ENCODE results near the gene GTPBP2. TPM values are rescaled to one million over a fixed set of nuclear protein-coding genes. Genes with fewer than 3 reads are reported as not detected.

Gene GTPBP2
- total and polyA plus RNA-seq, 2 donors = 35.4 to 60.0 TPM

DNA sequence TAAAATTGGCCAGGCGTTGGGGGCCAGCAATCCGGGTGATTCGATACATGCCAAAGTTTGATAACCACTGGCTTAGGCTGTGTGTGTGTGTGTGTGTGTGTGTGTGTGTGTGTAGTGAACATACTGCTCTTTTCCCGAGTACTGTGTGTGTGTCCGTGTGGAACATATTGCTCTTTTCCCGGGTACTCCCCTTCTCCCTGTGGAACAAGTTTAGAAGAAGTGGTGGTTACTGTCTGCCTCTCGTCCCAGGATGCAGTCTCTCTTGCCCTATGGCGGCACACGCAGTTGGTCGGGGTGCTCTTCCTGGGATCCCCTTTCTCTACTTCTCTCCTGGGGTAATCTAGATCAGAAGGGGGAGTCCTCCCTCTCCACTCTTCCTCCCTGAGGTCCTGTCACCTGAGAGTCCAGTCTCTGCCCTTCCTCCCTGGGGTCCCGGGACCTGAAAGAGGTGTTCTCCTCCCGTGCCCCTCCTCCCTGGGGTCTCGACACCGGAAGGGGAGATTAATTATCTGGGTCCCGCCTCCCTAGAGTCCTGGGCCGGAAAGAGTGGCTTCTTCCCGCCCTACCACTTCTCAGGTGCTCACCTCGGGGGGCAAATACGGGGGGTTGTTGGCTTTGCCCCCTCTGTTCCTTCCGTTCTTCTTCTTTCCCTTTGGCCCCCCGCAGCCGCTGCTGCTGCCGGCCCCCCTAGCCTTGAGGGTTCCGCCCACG lies 516 bp downstream of the GTPBP2 start:
- Histone ChIP-seq H3K36me3 (ENCODE audit: control insufficient read depth in 2 of 2, insufficient read depth in 2 of 2, low read length in 1 of 2) (peaks cover 28 to 29% of the 10 kb centered on the region in 2 donors), H3K27me3 (ENCODE audit: control insufficient read depth in 2 of 2, insufficient read depth in 1 of 2, low read length in 1 of 2) (no peaks in the 10 kb centered on the region), H3K4me1 (ENCODE audit: control insufficient read depth in 2 of 2, insufficient read depth in 2 of 2, low read length in 2 of 2) (peaks cover 11 to 29% of the 10 kb centered on the region in 2 donors), H3K4me3 (ENCODE audit: low read length in 2 of 2) (peak overlapping the region; percentile 77 to 95), H3K27ac (ENCODE audit: low read depth in 1 of 2, low read length in 1 of 2) (peak overlapping the region; percentile 67 to 83), H3K9me3 (ENCODE audit: control insufficient read depth in 2 of 2, insufficient read depth in 1 of 2, low read length in 1 of 2) (peaks cover 0 to 3% of the 10 kb centered on the region in 2 donors)
- peak in 8 of 9 donors; percentile 29 to 75 (median 48) for DNase-seq (ENCODE audit: low read depth in 6 of 9, low spot score in 9 of 9)
- WGBS = 9% methylated on average over 25 of the region's 25 CpGs

- no peak overlapping the region for H3K4me3 ChIP-seq (ENCODE audit: low read length in 2 of 2)
- peaks cover 0 to 3% of the 10 kb centered on the region in 2 donors for H3K9me3 ChIP-seq (ENCODE audit: control insufficient read depth in 2 of 2, insufficient read depth in 1 of 2, low read length in 1 of 2)
- H3K27me3 ChIP-seq (ENCODE audit: control insufficient read depth in 2 of 2, insufficient read depth in 1 of 2, low read length in 1 of 2) = no peaks in the 10 kb centered on the region
- peak overlapping the region in 1 of 2 donors; percentile 62 for H3K27ac ChIP-seq (ENCODE audit: low read depth in 1 of 2, low read length in 1 of 2)
- WGBS = 92% methylated on average over 5 of the region's 5 CpGs
- H3K4me1 ChIP-seq (ENCODE audit: control insufficient read depth in 2 of 2, insufficient read depth in 2 of 2, low read length in 2 of 2) = peaks cover 11 to 29% of the 10 kb centered on the region in 2 donors
- H3K36me3 ChIP-seq (ENCODE audit: control insufficient read depth in 2 of 2, insufficient read depth in 2 of 2, low read length in 1 of 2) = peaks cover 40 to 42% of the 10 kb centered on the region in 2 donors
- no peak for DNase-seq (ENCODE audit: low read depth in 6 of 9, low spot score in 9 of 9)
These were observed 1.8 kb downstream of the GTPBP2 start for GRCh38 chr6:43627008-43627825.

DNA sequence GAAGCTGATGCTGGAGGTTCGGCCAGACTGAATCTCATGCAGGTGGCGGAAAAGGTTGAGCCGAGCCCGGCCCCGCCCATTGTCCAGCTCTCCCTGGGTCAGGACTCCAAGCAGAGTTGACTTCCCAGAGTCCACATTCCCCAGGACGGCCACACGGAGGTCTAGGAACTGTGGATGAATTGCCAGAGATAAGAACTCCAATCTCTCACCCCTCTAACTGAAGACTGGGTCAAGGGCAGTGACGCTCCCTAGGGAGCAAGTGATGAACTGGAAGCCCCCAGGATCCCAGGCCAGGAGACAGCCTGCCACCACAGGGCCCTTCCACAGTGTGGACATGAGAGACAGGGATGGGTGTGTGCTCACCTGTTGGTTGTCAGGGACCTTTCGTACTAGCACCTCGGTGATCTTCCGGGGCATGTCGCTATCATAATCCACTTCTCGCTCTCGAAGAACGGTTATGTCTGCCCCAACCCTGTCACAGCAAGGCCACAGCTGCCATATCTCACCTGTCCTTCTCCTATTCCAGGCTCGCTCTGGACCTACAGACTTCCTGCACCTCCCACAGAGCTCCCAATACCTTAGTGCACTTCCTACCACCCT lies 3.6 kb downstream of the GTPBP2 start:
- Histone ChIP-seq H3K27ac (ENCODE audit: low read depth in 1 of 2, low read length in 1 of 2) (no peak overlapping the region), H3K4me3 (ENCODE audit: low read length in 2 of 2) (no peak overlapping the region), H3K9me3 (ENCODE audit: control insufficient read depth in 2 of 2, insufficient read depth in 1 of 2, low read length in 1 of 2) (peaks cover 0 to 3% of the 10 kb centered on the region in 2 donors), H3K36me3 (ENCODE audit: control insufficient read depth in 2 of 2, insufficient read depth in 2 of 2, low read length in 1 of 2) (peaks cover 58 to 59% of the 10 kb centered on the region in 2 donors), H3K27me3 (ENCODE audit: control insufficient read depth in 2 of 2, insufficient read depth in 1 of 2, low read length in 1 of 2) (no peaks in the 10 kb centered on the region), H3K4me1 (ENCODE audit: control insufficient read depth in 2 of 2, insufficient read depth in 2 of 2, low read length in 2 of 2) (peaks cover 11 to 29% of the 10 kb centered on the region in 2 donors)
- no peak for DNase-seq (ENCODE audit: low read depth in 6 of 9, low spot score in 9 of 9)
- 98% methylated on average over 16 of the region's 16 CpGs for WGBS

DNA sequence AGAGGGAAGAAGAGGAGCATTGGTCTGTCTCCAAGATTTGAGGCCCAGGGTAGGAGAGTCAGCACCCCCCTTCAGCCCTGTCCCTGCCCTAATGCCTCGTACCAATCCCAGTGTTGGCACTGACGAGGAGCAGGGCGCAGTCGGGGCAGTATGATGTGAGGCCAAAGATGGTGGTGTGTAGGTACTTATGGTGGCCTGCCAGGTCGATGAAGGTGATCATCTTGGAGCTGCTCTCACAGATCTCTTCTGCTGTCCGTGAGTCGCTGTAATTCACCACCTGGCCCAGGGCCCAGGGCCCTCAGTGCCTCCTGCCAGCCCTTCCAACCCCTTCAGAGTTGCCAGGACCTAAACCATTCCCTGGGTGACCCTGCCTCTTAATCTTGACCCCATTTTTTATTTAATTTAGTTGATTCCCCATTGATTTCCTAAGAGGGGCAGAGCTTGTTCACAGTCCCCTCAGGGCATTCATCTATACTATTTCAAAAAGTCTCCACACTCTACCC lies 4.2 kb downstream of the GTPBP2 start:
- Histone ChIP-seq H3K27ac (ENCODE audit: low read depth in 1 of 2, low read length in 1 of 2) (no peak overlapping the region), H3K9me3 (ENCODE audit: control insufficient read depth in 2 of 2, insufficient read depth in 1 of 2, low read length in 1 of 2) (peaks cover 0 to 3% of the 10 kb centered on the region in 2 donors), H3K4me3 (ENCODE audit: low read length in 2 of 2) (no peak overlapping the region), H3K27me3 (ENCODE audit: control insufficient read depth in 2 of 2, insufficient read depth in 1 of 2, low read length in 1 of 2) (no peaks in the 10 kb centered on the region), H3K36me3 (ENCODE audit: control insufficient read depth in 2 of 2, insufficient read depth in 2 of 2, low read length in 1 of 2) (peaks cover 64 to 66% of the 10 kb centered on the region in 2 donors), H3K4me1 (ENCODE audit: control insufficient read depth in 2 of 2, insufficient read depth in 2 of 2, low read length in 2 of 2) (peaks cover 8 to 23% of the 10 kb centered on the region in 2 donors)
- no peak for DNase-seq (ENCODE audit: low read depth in 6 of 9, low spot score in 9 of 9)
- 97% methylated on average over 7 of the region's 7 CpGs for WGBS

GRCh38 chr6:43623880-43624785 lies 4.9 kb downstream of the GTPBP2 start:
- H3K4me1 ChIP-seq (ENCODE audit: control insufficient read depth in 2 of 2, insufficient read depth in 2 of 2, low read length in 2 of 2) = peaks cover 8 to 19% of the 10 kb centered on the region in 2 donors
- 97% methylated on average over 12 of the region's 12 CpGs for WGBS
- peaks cover 65 to 73% of the 10 kb centered on the region in 2 donors for H3K36me3 ChIP-seq (ENCODE audit: control insufficient read depth in 2 of 2, insufficient read depth in 2 of 2, low read length in 1 of 2)
- peaks cover 0 to 3% of the 10 kb centered on the region in 2 donors for H3K9me3 ChIP-seq (ENCODE audit: control insufficient read depth in 2 of 2, insufficient read depth in 1 of 2, low read length in 1 of 2)
- no peaks in the 10 kb centered on the region for H3K27me3 ChIP-seq (ENCODE audit: control insufficient read depth in 2 of 2, insufficient read depth in 1 of 2, low read length in 1 of 2)
- no peak overlapping the region for H3K27ac ChIP-seq (ENCODE audit: low read depth in 1 of 2, low read length in 1 of 2)
- no peak for DNase-seq (ENCODE audit: low read depth in 6 of 9, low spot score in 9 of 9)
- H3K4me3 ChIP-seq (ENCODE audit: low read length in 2 of 2) = no peak overlapping the region

DNA sequence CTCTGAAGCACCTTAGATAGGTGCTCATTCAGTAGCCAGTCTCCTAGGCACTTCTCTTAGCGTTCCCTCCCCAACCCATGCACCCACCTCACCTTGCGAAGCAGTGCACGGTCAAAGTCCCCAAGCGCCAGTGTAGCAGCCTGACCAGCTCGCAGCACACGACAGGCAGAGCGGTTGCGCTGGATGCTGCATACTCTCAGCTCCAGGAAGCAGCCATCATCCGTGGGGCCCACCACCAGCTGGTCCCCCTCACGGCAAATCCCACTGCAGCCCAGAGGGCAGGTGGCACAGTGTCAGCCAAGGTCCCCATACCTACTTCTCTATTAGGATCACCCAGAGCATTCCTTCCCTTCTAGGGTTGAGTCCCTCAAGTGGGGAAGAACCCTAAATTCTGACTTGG lies 6.5 kb downstream of the GTPBP2 start:
- WGBS = 99% methylated on average over 10 of the region's 10 CpGs
- DNase-seq (ENCODE audit: low read depth in 6 of 9, low spot score in 9 of 9) = no peak
- peaks cover 5 to 9% of the 10 kb centered on the region in 2 donors for H3K4me1 ChIP-seq (ENCODE audit: control insufficient read depth in 2 of 2, insufficient read depth in 2 of 2, low read length in 2 of 2)
- H3K4me3 ChIP-seq (ENCODE audit: low read length in 2 of 2) = no peak overlapping the region
- H3K36me3 ChIP-seq (ENCODE audit: control insufficient read depth in 2 of 2, insufficient read depth in 2 of 2, low read length in 1 of 2) = peaks cover 65 to 76% of the 10 kb centered on the region in 2 donors
- H3K27me3 ChIP-seq (ENCODE audit: control insufficient read depth in 2 of 2, insufficient read depth in 1 of 2, low read length in 1 of 2) = no peaks in the 10 kb centered on the region
- H3K9me3 ChIP-seq (ENCODE audit: control insufficient read depth in 2 of 2, insufficient read depth in 1 of 2, low read length in 1 of 2) = no peaks in the 10 kb centered on the region
- H3K27ac ChIP-seq (ENCODE audit: low read depth in 1 of 2, low read length in 1 of 2) = no peak overlapping the region

DNA sequence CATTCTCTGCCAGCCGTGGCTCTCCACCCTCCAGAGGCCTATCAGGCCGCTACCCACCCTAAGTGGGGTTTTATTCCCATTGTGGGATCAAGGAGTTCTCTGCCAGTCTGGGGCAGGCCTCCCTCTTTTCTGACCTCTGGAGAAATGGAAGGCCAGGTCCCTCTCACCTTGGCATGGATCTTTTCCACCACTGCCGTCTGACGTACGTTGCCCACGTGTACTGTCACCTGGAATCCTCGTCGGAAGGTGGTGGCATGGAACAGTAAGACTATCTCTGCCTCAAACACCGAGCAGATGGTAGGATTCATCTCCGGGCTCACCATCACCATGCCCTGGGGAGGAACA lies 7.3 kb downstream of the GTPBP2 start:
- DNase-seq (ENCODE audit: low read depth in 6 of 9, low spot score in 9 of 9) = no peak
- H3K4me3 ChIP-seq (ENCODE audit: low read length in 2 of 2) = no peak overlapping the region
- no peak overlapping the region for H3K27ac ChIP-seq (ENCODE audit: low read depth in 1 of 2, low read length in 1 of 2)
- H3K27me3 ChIP-seq (ENCODE audit: control insufficient read depth in 2 of 2, insufficient read depth in 1 of 2, low read length in 1 of 2) = no peaks in the 10 kb centered on the region
- WGBS = 97% methylated on average over 10 of the region's 10 CpGs
- peaks cover 0 to 1% of the 10 kb centered on the region in 2 donors for H3K4me1 ChIP-seq (ENCODE audit: control insufficient read depth in 2 of 2, insufficient read depth in 2 of 2, low read length in 2 of 2)
- H3K36me3 ChIP-seq (ENCODE audit: control insufficient read depth in 2 of 2, insufficient read depth in 2 of 2, low read length in 1 of 2) = peaks cover 69 to 76% of the 10 kb centered on the region in 2 donors
- H3K9me3 ChIP-seq (ENCODE audit: control insufficient read depth in 2 of 2, insufficient read depth in 1 of 2, low read length in 1 of 2) = no peaks in the 10 kb centered on the region

GRCh38 chr6:43621078-43621835 lies 7.8 kb downstream of the GTPBP2 start:
- no peak overlapping the region for H3K27ac ChIP-seq (ENCODE audit: low read depth in 1 of 2, low read length in 1 of 2)
- H3K4me3 ChIP-seq (ENCODE audit: low read length in 2 of 2) = no peak overlapping the region
- DNase-seq (ENCODE audit: low read depth in 6 of 9, low spot score in 9 of 9) = no peak
- 97% methylated on average over 12 of the region's 12 CpGs for WGBS
- peaks cover 68 to 74% of the 10 kb centered on the region in 2 donors for H3K36me3 ChIP-seq (ENCODE audit: control insufficient read depth in 2 of 2, insufficient read depth in 2 of 2, low read length in 1 of 2)
- no peaks in the 10 kb centered on the region for H3K27me3 ChIP-seq (ENCODE audit: control insufficient read depth in 2 of 2, insufficient read depth in 1 of 2, low read length in 1 of 2)
- no peaks in the 10 kb centered on the region for H3K4me1 ChIP-seq (ENCODE audit: control insufficient read depth in 2 of 2, insufficient read depth in 2 of 2, low read length in 2 of 2)
- no peaks in the 10 kb centered on the region for H3K9me3 ChIP-seq (ENCODE audit: control insufficient read depth in 2 of 2, insufficient read depth in 1 of 2, low read length in 1 of 2)

All from thymus (tissue), 11 donors.